GM23338 (cell line): ENCODE data around the gene RBPMS2. TPM values are rescaled to one million over a fixed set of nuclear protein-coding genes. Genes with fewer than 3 reads are reported as not detected.

Experiments used
- ATAC-seq: fragments of 200-7000 bp; cut with Tn5 transposase; 3 replicates; pipeline ENCODE4 v1.9.1; 2020
- DNase-seq: peaks from one replicate; pipeline ENCODE4 v3.0.0-alpha.2; 2015; ENCODE audit warnings: low spot score
- H2AFZ ChIP-seq: fragments of 200-600 bp; sonication (generic); 2 replicates; pipeline ENCODE4 v1.8.0; 2016; ENCODE audit warnings: antibody characterized with exemption, mild to moderate bottlenecking, moderate library complexity
- H3F3A ChIP-seq: fragments of 200-600 bp; sonication (generic); replicated peaks from 2 replicates; pipeline ENCODE4 v1.8.0; 2017; ENCODE audit warnings: antibody characterized with exemption, mixed run types, low read depth
- H3K27ac ChIP-seq: fragments of 200-600 bp; sonication (generic); 2 replicates; pipeline ENCODE4 v1.6.1; 2016; ENCODE audit warnings: low read depth
- H3K27me3 ChIP-seq: fragments of 200-600 bp; sonication (generic); 2 replicates; pipeline ENCODE4 v1.8.0; 2016; ENCODE audit warnings: mild to moderate bottlenecking, mixed run types, moderate library complexity; ENCODE audit not compliant: insufficient read depth
- H3K36me3 ChIP-seq: fragments of 200-600 bp; sonication (generic); 2 replicates; pipeline ENCODE4 v1.8.0; 2016; ENCODE audit warnings: mild to moderate bottlenecking; ENCODE audit not compliant: insufficient read depth
- H3K4me1 ChIP-seq: fragments of 200-600 bp; sonication (generic); 2 replicates; pipeline ENCODE4 v1.8.0; 2016; ENCODE audit warnings: mild to moderate bottlenecking, moderate library complexity; ENCODE audit not compliant: insufficient read depth
- H3K4me2 ChIP-seq: fragments of 200-600 bp; sonication (generic); 2 replicates; pipeline ENCODE4 v1.7.1; 2017; ENCODE audit warnings: mixed run types
- H3K4me3 ChIP-seq: fragments of 200-600 bp; sonication (generic); 2 replicates; pipeline ENCODE4 v1.6.1; 2016; ENCODE audit warnings: mixed run types
- H3K79me2 ChIP-seq: fragments of 200-600 bp; sonication (generic); replicated peaks from 2 replicates; pipeline ENCODE4 v1.8.0; 2017; ENCODE audit warnings: mild to moderate bottlenecking; ENCODE audit not compliant: insufficient read depth
- H3K9me2 ChIP-seq: fragments of 200-600 bp; sonication (generic); 2 replicates; pipeline ENCODE4 v1.8.0; 2017; ENCODE audit not compliant: insufficient read depth
- H4K20me1 ChIP-seq: fragments of 200-600 bp; sonication (generic); replicated peaks from 2 replicates; pipeline ENCODE4 v1.8.0; 2017; ENCODE audit warnings: mild to moderate bottlenecking; ENCODE audit not compliant: insufficient read depth
- H3K27ac Mint-ChIP-seq: 2 replicates; pipeline ENCODE4 v1.8.0; 2020; ENCODE audit warnings: inconsistent platforms, mild to moderate bottlenecking, moderate library complexity, mixed read lengths
- H3K27me3 Mint-ChIP-seq: 3 replicates; pipeline ENCODE4 v1.8.0; 2022; ENCODE audit warnings: low read depth, mild to moderate bottlenecking, moderate library complexity, mixed read lengths, inconsistent platforms; ENCODE audit not compliant: insufficient read depth, poor library complexity
- H3K36me3 Mint-ChIP-seq: 3 replicates; pipeline ENCODE4 v1.8.0; 2021; ENCODE audit warnings: low read depth, mild to moderate bottlenecking, inconsistent platforms, moderate library complexity, mixed read lengths
- H3K4me1 Mint-ChIP-seq: 3 replicates; pipeline ENCODE4 v1.8.0; 2020; ENCODE audit warnings: mild to moderate bottlenecking, inconsistent platforms, mixed read lengths
- H3K4me3 Mint-ChIP-seq: 3 replicates; pipeline ENCODE4 v1.8.0; 2021; ENCODE audit warnings: moderate library complexity, mild to moderate bottlenecking, inconsistent platforms, mixed read lengths
- H3K9me3 Mint-ChIP-seq: 3 replicates; pipeline ENCODE4 v1.8.0; 2020; ENCODE audit warnings: moderate library complexity, mild to moderate bottlenecking, inconsistent platforms, mixed read lengths
- CREB1 ChIP-seq: fragments of 250-450 bp; sonication (Bioruptor Pico); IDR thresholded peaks from 2 replicates; pipeline ENCODE4 v1.5.0; 2020; ENCODE audit warnings: low read depth, mild to moderate bottlenecking, moderate library complexity
- EZH2 ChIP-seq: fragments of 200-600 bp; sonication (generic); IDR thresholded peaks from one replicate; pipeline ENCODE4 v1.8.0; 2017; ENCODE audit warnings: antibody characterized with exemption, mild to moderate bottlenecking, low read depth; ENCODE audit not compliant: unreplicated experiment
- NANOG ChIP-seq: IDR thresholded peaks from 2 replicates; pipeline ENCODE4 v1.6.1; 2016; ENCODE audit warnings: antibody characterized with exemption, borderline replicate concordance
- POLR2AphosphoS5 ChIP-seq: IDR thresholded peaks from 2 replicates; pipeline ENCODE4 v1.6.1; 2016; ENCODE audit warnings: antibody characterized with exemption, low read depth
- REST ChIP-seq: IDR thresholded peaks from one replicate; pipeline ENCODE4 v1.6.1; 2018; ENCODE audit warnings: antibody characterized with exemption; ENCODE audit not compliant: unreplicated experiment
- STAT1 ChIP-seq: IDR thresholded peaks from one replicate; pipeline ENCODE4 v1.6.1; 2016; ENCODE audit warnings: antibody characterized with exemption; ENCODE audit not compliant: unreplicated experiment
- ZNF114 ChIP-seq: fragments of 250-450 bp; sonication (Bioruptor Pico); IDR thresholded peaks from 2 replicates; pipeline ENCODE4 v1.5.0; 2020; ENCODE audit warnings: mild to moderate bottlenecking, moderate library complexity
- ZNF331 ChIP-seq: fragments of 250-450 bp; sonication (Bioruptor Pico); IDR thresholded peaks from 2 replicates; pipeline ENCODE4 v1.5.0; 2020; ENCODE audit warnings: low read depth, mild to moderate bottlenecking, moderate library complexity
- polyA plus RNA-seq: library from polyadenylated mRNA; unstranded; fragments of >200 nt; fragmentation: Nextera tagmentation; extraction: Ambion mirVana; gene quantifications from 2 replicates; pipeline ENCODE4 v1.2.1, GENCODE V29; 2016
- total RNA-seq: library from RNA; depleted of rRNA; stranded (reverse); fragments of >200 nt; shearing (Covaris generic); gene quantifications from 2 replicates; pipeline ENCODE4 v1.2.3, GENCODE V29; 2014
- TF ChIP-seq, protein P1 (sequence below): IDR thresholded peaks from 2 replicates; pipeline ENCODE4 v1.6.1; 2016; ENCODE audit warnings: antibody characterized with exemption

The RBPMS2 gene
- total and polyA plus RNA-seq, 2 experiments from 2014 or later = 53.3 to 171 TPM

GRCh38 chr15:64739156-64739555 is 36.2 kb downstream of the RBPMS2 start:
- DNase-seq (no peak), ATAC-seq (no peak)
- Histone ChIP-seq H3K27me3 (no peaks in the 10 kb centered on the region), H3K4me3 (no peak overlapping the region), H2AFZ (no peak overlapping the region), H3K9me2 (no peaks in the 10 kb centered on the region), H4K20me1 (peaks cover 15% of the 10 kb centered on the region), H3K4me1 (no peaks in the 10 kb centered on the region; the same call in none of the 2 replicates), H3K27ac (peak overlapping the region; percentile 84; the same call in 1 of the 2 replicates), H3K4me2 (no peak overlapping the region), H3K79me2 (peaks cover 29% of the 10 kb centered on the region), H3F3A (peaks cover 31% of the 10 kb centered on the region), H3K36me3 (peaks cover 21% of the 10 kb centered on the region)
- no peak for TF ChIP-seq REST
- TF ChIP-seq ZNF331 = no peak
- TF ChIP-seq ZNF114 (CRISPR knock-in tag) = no peak
- no peak for TF ChIP-seq STAT1
- TF ChIP-seq CREB1 = no peak
- peaks cover 24% of the 10 kb centered on the region for H3K27me3 Mint-ChIP-seq
- H3K4me3 Mint-ChIP-seq = no peak overlapping the region
- H3K4me1 Mint-ChIP-seq = peaks cover 16% of the 10 kb centered on the region
- peaks cover 84% of the 10 kb centered on the region for H3K36me3 Mint-ChIP-seq
- H3K9me3 Mint-ChIP-seq = no peaks in the 10 kb centered on the region; the same call in 2 of the 3 replicates
- peak overlapping the region; percentile 48; the same call in 1 of the 2 replicates for H3K27ac Mint-ChIP-seq

DNA sequence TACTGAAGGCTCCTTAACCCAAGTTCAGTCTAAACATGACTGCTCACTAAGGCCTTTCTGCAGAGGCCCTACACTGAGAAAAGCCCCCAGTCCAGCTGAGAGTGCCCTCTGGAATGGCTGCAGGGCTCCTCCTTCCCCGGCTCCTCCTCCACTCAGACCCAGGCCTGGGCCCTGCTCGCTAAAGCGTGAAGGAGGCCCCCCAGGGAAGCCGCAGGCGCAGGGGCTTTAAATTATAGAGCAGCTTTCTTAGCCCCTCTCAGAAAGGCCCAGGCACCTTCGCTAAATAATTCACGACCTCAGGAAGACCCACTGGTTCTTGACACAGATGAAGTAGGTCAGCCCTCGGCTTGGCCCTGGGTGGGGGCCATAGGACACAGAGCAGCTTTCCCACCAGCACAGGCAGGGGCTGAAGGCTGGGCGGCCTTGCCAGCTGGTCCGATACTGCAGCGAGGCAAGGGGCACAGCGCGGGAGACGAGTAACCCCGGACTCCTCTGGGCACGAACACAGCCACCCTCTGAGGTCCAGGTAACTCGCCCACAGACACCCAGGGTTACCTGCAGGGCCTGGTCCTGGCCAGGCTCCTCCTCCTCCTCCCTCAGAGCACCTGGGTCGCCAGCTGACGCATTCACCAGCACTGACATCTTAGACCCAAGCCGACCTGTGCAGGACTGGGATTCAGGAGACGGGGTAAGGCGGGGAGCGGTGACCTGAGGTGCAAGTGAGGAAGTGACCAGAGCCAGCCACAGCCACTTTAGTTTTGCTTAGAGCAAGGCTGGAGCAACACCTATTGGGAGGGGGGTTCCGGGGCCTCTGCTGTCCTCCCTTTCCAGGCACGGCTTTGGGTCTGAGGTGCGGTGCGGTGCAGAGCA is 36.9 kb downstream of the RBPMS2 start:
- peaks cover 28% of the 10 kb centered on the region for H3K36me3 ChIP-seq
- peaks cover 37% of the 10 kb centered on the region for H3F3A ChIP-seq
- ATAC-seq (no peak; the same call in 2 of the 3 replicates), DNase-seq (no peak)
- H3K9me2 ChIP-seq = no peaks in the 10 kb centered on the region
- no peaks in the 10 kb centered on the region; the same call in none of the 2 replicates for H3K4me1 ChIP-seq
- H3K27me3 Mint-ChIP-seq = peaks cover 23% of the 10 kb centered on the region
- H2AFZ ChIP-seq = no peak overlapping the region
- H3K4me3 Mint-ChIP-seq = no peak overlapping the region
- TF ChIP-seq POLR2AphosphoS5 = no peak
- no peak for TF ChIP-seq REST
- TF ChIP-seq NANOG = no peak
- no peak for TF ChIP-seq EZH2
- TF ChIP-seq CREB1 = no peak
- TF ChIP-seq, protein P1, sequence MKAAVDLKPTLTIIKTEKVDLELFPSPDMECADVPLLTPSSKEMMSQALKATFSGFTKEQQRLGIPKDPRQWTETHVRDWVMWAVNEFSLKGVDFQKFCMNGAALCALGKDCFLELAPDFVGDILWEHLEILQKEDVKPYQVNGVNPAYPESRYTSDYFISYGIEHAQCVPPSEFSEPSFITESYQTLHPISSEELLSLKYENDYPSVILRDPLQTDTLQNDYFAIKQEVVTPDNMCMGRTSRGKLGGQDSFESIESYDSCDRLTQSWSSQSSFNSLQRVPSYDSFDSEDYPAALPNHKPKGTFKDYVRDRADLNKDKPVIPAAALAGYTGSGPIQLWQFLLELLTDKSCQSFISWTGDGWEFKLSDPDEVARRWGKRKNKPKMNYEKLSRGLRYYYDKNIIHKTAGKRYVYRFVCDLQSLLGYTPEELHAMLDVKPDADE = no peak
- no peak overlapping the region for H3K4me2 ChIP-seq
- H3K4me1 Mint-ChIP-seq = peaks cover 14% of the 10 kb centered on the region
- peak overlapping the region; percentile 48; the same call in 1 of the 2 replicates for H3K27ac Mint-ChIP-seq
- H3K27ac ChIP-seq = peak overlapping the region; percentile 84
- no peaks in the 10 kb centered on the region; the same call in 2 of the 3 replicates for H3K9me3 Mint-ChIP-seq
- peaks cover 83% of the 10 kb centered on the region for H3K36me3 Mint-ChIP-seq
- H3K79me2 ChIP-seq = peaks cover 22% of the 10 kb centered on the region
- peaks cover 15% of the 10 kb centered on the region for H4K20me1 ChIP-seq
- no peak overlapping the region for H3K4me3 ChIP-seq
- no peaks in the 10 kb centered on the region for H3K27me3 ChIP-seq
